ENCODE data around the gene LNPEP.

DNA sequence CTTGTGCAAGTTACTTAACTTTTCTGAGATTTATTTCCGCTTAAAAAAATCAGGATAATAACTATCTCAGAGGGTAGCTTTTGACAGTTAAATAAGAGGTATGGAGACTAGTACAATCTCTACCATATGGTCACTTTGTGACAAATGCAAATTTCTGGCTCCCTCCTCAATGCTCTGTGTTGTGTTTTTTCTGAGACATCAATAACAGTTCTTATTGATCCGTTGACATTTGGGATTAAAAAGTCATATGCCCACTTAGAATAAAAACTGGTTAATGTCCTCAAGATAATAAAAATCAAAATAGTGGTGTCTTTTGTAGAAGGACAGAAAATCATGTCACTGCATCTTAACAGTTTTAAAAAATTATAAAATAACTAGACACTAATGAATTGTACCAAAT lies 24.7 kb upstream of the LNPEP start:
- TF ChIP-seq CTCF (IDR thresholded peaks at IDR 0.05) (no peak), IRF1 (CRISPR knock-in tag; IDR thresholded peaks at IDR 0.05) (no peak), FOXJ3 (CRISPR knock-in tag; IDR thresholded peaks at IDR 0.05; ENCODE audit: borderline replicate concordance) (no peak), NFYB (CRISPR knock-in tag; conservative IDR thresholded peaks at IDR 0.05; ENCODE audit: low read depth) (no peak), FOXP4 (CRISPR knock-in tag; IDR thresholded peaks at IDR 0.05) (no peak)
- TF ChIP-seq, protein P1, sequence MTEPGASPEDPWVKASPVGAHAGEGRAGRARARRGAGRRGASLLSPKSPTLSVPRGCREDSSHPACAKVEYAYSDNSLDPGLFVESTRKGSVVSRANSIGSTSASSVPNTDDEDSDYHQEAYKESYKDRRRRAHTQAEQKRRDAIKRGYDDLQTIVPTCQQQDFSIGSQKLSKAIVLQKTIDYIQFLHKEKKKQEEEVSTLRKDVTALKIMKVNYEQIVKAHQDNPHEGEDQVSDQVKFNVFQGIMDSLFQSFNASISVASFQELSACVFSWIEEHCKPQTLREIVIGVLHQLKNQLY (CRISPR knock-in tag; IDR thresholded peaks at IDR 0.05) = no peak

All from WTC11 (cell line).